ENCODE measurements around the gene EGFL7. TPM values are rescaled to one million over a fixed set of nuclear protein-coding genes. Genes with fewer than 3 reads are reported as not detected.
A peak's percentile ranks its signal among the peaks of the same experiment; 100 is the strongest.

EGFL7 gene
- total and polyA plus RNA-seq, 7 donors: 6.0 to 75.6 (median 43.4) TPM

- Histone ChIP-seq H3K27ac (no peak overlapping the region), H3K4me1 (peaks cover 0 to 29% (median 23%) of the 10 kb centered on the region in 4 donors), H3K27me3 (no peaks in the 10 kb centered on the region), H3K4me3 (no peak overlapping the region), H3K9me3 (no peaks in the 10 kb centered on the region), H3K36me3 (no peaks in the 10 kb centered on the region)
- TF ChIP-seq CTCF (IDR thresholded peaks at IDR 0.05) (no peak), POLR2AphosphoS5 (IDR thresholded peaks at IDR 0.05) (no peak), EP300 (IDR thresholded peaks at IDR 0.05) (no peak), POLR2A (IDR thresholded peaks at IDR 0.05) (no peak)
- WGBS, 2 donors: 42 to 75% methylated on average over 16 of the region's 16 CpGs
- no peak for DNase-seq
- intact Hi-C loops (cut with DNase I): no loop called here
Measured at GRCh38 chr9:136624184-136624951, 38.3 kb upstream of the EGFL7 start.

- H3K9me3 ChIP-seq: no peaks in the 10 kb centered on the region
- WGBS, 2 donors: 8 to 33% methylated on average over 19 of the region's 19 CpGs
- TF ChIP-seq POLR2A (IDR thresholded peaks at IDR 0.05) (no peak), POLR2AphosphoS5 (IDR thresholded peaks at IDR 0.05) (peak in 3 of 4 donors; percentile 46 to 56 (median 47)), EP300 (IDR thresholded peaks at IDR 0.05) (no peak), CTCF (IDR thresholded peaks at IDR 0.05) (peak; percentile 32 to 57 (median 54))
- intact Hi-C loops (cut with DNase I): loop anchor here (5.0 kb wide), 1 partner anchor 83 kb away; no protein-coding TSS in a partner anchor
- H3K27me3 ChIP-seq: no peaks in the 10 kb centered on the region
- H3K4me3 ChIP-seq: no peak overlapping the region
- H3K27ac ChIP-seq: peak overlapping the region in 3 of 4 donors; percentile 20 to 41 (median 30)
- H3K4me1 ChIP-seq: peaks cover 0 to 29% (median 25%) of the 10 kb centered on the region in 4 donors
- DNase-seq: peak; percentile 88
- H3K36me3 ChIP-seq: no peaks in the 10 kb centered on the region
Measured at GRCh38 chr9:136625101-136626065, 37.3 kb upstream of the EGFL7 start.

- no peak overlapping the region for H3K27ac ChIP-seq
- no peak overlapping the region for H3K4me3 ChIP-seq
- no peak for DNase-seq
- TF ChIP-seq POLR2A (IDR thresholded peaks at IDR 0.05): no peak
- TF ChIP-seq POLR2AphosphoS5 (IDR thresholded peaks at IDR 0.05): no peak
- no peak for TF ChIP-seq CTCF (IDR thresholded peaks at IDR 0.05)
- no peak for TF ChIP-seq EP300 (IDR thresholded peaks at IDR 0.05)
- peaks cover 0 to 34% (median 26%) of the 10 kb centered on the region in 4 donors for H3K4me1 ChIP-seq
- no peaks in the 10 kb centered on the region for H3K9me3 ChIP-seq
- 22 to 72% methylated on average over 30 of the region's 30 CpGs for WGBS, 2 donors
- H3K27me3 ChIP-seq: no peaks in the 10 kb centered on the region
- no peaks in the 10 kb centered on the region for H3K36me3 ChIP-seq
- intact Hi-C loops (cut with DNase I): loop anchor here (5.0 kb wide), 1 partner anchor 84 kb away; no protein-coding TSS in a partner anchor
Measured at GRCh38 chr9:136626066-136626725, 36.5 kb upstream of the EGFL7 start.

Measured in sigmoid colon (tissue), 7 donors.